MM.1S (cell line): ENCODE measurements around the gene TTC7B.

ENCODE experiments used
- DNase-seq: peaks from one replicate; pipeline ENCODE4 v3.0.0-alpha.2; 2015
- H2AFZ ChIP-seq: fragments of 300-600 bp; sonication (generic); 2 replicates; pipeline ENCODE4 v1.6.0; 2016; ENCODE audit warnings: antibody characterized with exemption, low read length
- H3F3A ChIP-seq: fragments of 300-600 bp; sonication (generic); 2 replicates; pipeline ENCODE4 v1.6.1; 2016; ENCODE audit warnings: mild to moderate bottlenecking, antibody characterized with exemption, low read length, moderate library complexity, mixed read lengths; ENCODE audit not compliant: insufficient read depth
- H3K27ac ChIP-seq: fragments of 300-600 bp; sonication (generic); 2 replicates; pipeline ENCODE4 v1.5.1; 2016; ENCODE audit warnings: mild to moderate bottlenecking, low read length
- H3K27me3 ChIP-seq: fragments of 300-600 bp; sonication (generic); replicated peaks from 2 replicates; pipeline ENCODE4 v1.6.0; 2016; ENCODE audit warnings: low read length; ENCODE audit not compliant: insufficient read depth
- H3K36me3 ChIP-seq: fragments of 300-600 bp; sonication (generic); replicated peaks from 2 replicates; pipeline ENCODE4 v1.6.1; 2016; ENCODE audit warnings: mild to moderate bottlenecking, low read length, mixed read lengths; ENCODE audit not compliant: insufficient read depth
- H3K4me1 ChIP-seq: fragments of 300-600 bp; sonication (generic); 2 replicates; pipeline ENCODE4 v1.6.1; 2016; ENCODE audit warnings: low read length, mixed read lengths
- H3K4me2 ChIP-seq: fragments of 300-600 bp; sonication (generic); 2 replicates; pipeline ENCODE4 v1.6.0; 2016; ENCODE audit warnings: low read depth, low read length
- H3K4me3 ChIP-seq: fragments of 300-600 bp; sonication (generic); 2 replicates; pipeline ENCODE4 v1.5.1; 2016; ENCODE audit warnings: low read length, mixed read lengths
- H3K79me2 ChIP-seq: fragments of 300-600 bp; sonication (generic); 2 replicates; pipeline ENCODE4 v1.6.1; 2016; ENCODE audit warnings: mixed run types, low read length, mixed read lengths
- H3K9ac ChIP-seq: fragments of 300-600 bp; sonication (generic); 2 replicates; pipeline ENCODE4 v1.6.1; 2016; ENCODE audit warnings: low read length, mixed read lengths
- H3K9me2 ChIP-seq: fragments of 300-600 bp; sonication (generic); replicated peaks from 2 replicates; pipeline ENCODE4 v1.6.1; 2016; ENCODE audit warnings: mild to moderate bottlenecking, low read length, mixed read lengths; ENCODE audit not compliant: insufficient read depth
- H3K9me3 ChIP-seq: fragments of 300-600 bp; sonication (generic); replicated peaks from 2 replicates; pipeline ENCODE4 v1.6.1; 2016; ENCODE audit warnings: mild to moderate bottlenecking, low read length, mixed read lengths; ENCODE audit not compliant: insufficient read depth
- H4K20me1 ChIP-seq: fragments of 300-600 bp; sonication (generic); 2 replicates; pipeline ENCODE4 v1.6.1; 2016; ENCODE audit warnings: mild to moderate bottlenecking, low read length, moderate library complexity, mixed read lengths; ENCODE audit not compliant: insufficient read depth
- CTCF ChIP-seq: fragments of 300-600 bp; sonication (generic); IDR thresholded peaks from 2 replicates; pipeline ENCODE4 v1.5.1; 2016; ENCODE audit warnings: antibody characterized with exemption, low read length, mixed read lengths
- EZH2 ChIP-seq: fragments of 300-600 bp; sonication (generic); optimal IDR thresholded peaks from 2 replicates; pipeline ENCODE3; 2017; ENCODE audit warnings: low read depth, mild to moderate bottlenecking, antibody characterized with exemption, low read length, mixed read lengths
- EZH2phosphoT487 ChIP-seq: fragments of 300-600 bp; sonication (generic); IDR thresholded peaks from 2 replicates; pipeline ENCODE4 v1.6.1; 2018; ENCODE audit warnings: antibody characterized with exemption, low read length

The TTC7B gene

DNA sequence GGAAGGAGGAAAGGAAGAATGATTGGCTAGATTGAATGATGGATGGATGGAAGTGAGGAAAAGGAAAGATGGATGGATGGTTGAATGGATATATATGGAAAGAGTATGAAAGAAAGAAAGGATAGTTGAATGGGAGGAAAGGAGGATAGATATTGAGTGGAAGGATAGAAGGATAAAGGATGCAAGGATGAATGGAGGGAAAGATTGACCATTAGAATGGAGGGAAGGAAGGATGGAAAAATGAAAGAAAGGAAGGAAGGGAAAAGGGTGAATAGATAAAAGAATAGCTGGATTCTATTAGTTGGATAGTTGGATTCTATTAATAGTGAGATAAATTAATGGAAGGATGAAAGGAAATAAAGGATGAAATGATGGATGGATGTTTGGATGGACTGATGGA is 313.5 kb downstream of the TTC7B start:
- TF ChIP-seq EZH2phosphoT487: no peak
- no peak for TF ChIP-seq CTCF
- TF ChIP-seq EZH2: no peak
- H3K79me2 ChIP-seq: no peaks in the 10 kb centered on the region
- no peak for DNase-seq
- H3F3A ChIP-seq: no peaks in the 10 kb centered on the region
- no peak overlapping the region for H3K9ac ChIP-seq
- no peaks in the 10 kb centered on the region for H3K36me3 ChIP-seq
- no peaks in the 10 kb centered on the region for H3K4me1 ChIP-seq
- no peaks in the 10 kb centered on the region for H4K20me1 ChIP-seq
- no peaks in the 10 kb centered on the region for H3K9me3 ChIP-seq
- no peaks in the 10 kb centered on the region for H3K9me2 ChIP-seq
- H3K4me2 ChIP-seq: no peak overlapping the region
- no peak overlapping the region for H3K4me3 ChIP-seq
- H2AFZ ChIP-seq: no peak overlapping the region
- no peaks in the 10 kb centered on the region; the same call in 1 of the 2 replicates for H3K27me3 ChIP-seq
- H3K27ac ChIP-seq: no peak overlapping the region

GRCh38 chr14:90500665-90501370 is 315.4 kb downstream of the TTC7B start:
- H4K20me1 ChIP-seq: no peaks in the 10 kb centered on the region
- no peaks in the 10 kb centered on the region for H3K9me2 ChIP-seq
- no peak overlapping the region for H3K9ac ChIP-seq
- no peak overlapping the region for H2AFZ ChIP-seq
- no peaks in the 10 kb centered on the region; the same call in 1 of the 2 replicates for H3K27me3 ChIP-seq
- no peaks in the 10 kb centered on the region for H3K36me3 ChIP-seq
- H3K4me3 ChIP-seq: no peak overlapping the region
- no peak overlapping the region for H3K27ac ChIP-seq
- no peak for DNase-seq
- TF ChIP-seq EZH2phosphoT487 (no peak), CTCF (no peak), EZH2 (no peak)
- H3K9me3 ChIP-seq: no peaks in the 10 kb centered on the region
- no peaks in the 10 kb centered on the region for H3F3A ChIP-seq
- H3K4me2 ChIP-seq: no peak overlapping the region
- H3K79me2 ChIP-seq: no peaks in the 10 kb centered on the region
- no peaks in the 10 kb centered on the region for H3K4me1 ChIP-seq

- H3K9ac ChIP-seq: no peak overlapping the region
- H3K27me3 ChIP-seq: no peaks in the 10 kb centered on the region
- H3K4me2 ChIP-seq: no peak overlapping the region
- H2AFZ ChIP-seq: no peak overlapping the region
- TF ChIP-seq CTCF: no peak
- TF ChIP-seq EZH2phosphoT487: no peak
- no peak for TF ChIP-seq EZH2
- no peak overlapping the region for H3K4me3 ChIP-seq
- H4K20me1 ChIP-seq: no peaks in the 10 kb centered on the region
- H3F3A ChIP-seq: no peaks in the 10 kb centered on the region
- H3K9me3 ChIP-seq: no peaks in the 10 kb centered on the region
- H3K36me3 ChIP-seq: no peaks in the 10 kb centered on the region
- H3K79me2 ChIP-seq: no peaks in the 10 kb centered on the region
- no peaks in the 10 kb centered on the region for H3K9me2 ChIP-seq
- no peak overlapping the region for H3K27ac ChIP-seq
- DNase-seq: no peak
- H3K4me1 ChIP-seq: no peaks in the 10 kb centered on the region
Observed at GRCh38 chr14:90499908-90500664, 316.1 kb downstream of the TTC7B start.
